Neutrophil (primary cell): ENCODE measurements around the gene TSPAN32.

ENCODE experiments used
- H3K27ac ChIP-seq: fragments of 200-600 bp; sonication (generic); 2 replicates; pipeline ENCODE4 v1.5.1; 2016; ENCODE audit warnings: mild to moderate bottlenecking, moderate library complexity
- H3K27me3 ChIP-seq: fragments of 200-600 bp; sonication (generic); 2 replicates; pipeline ENCODE4 v1.6.0; 2016; ENCODE audit warnings: mild to moderate bottlenecking
- H3K36me3 ChIP-seq: fragments of 200-600 bp; sonication (generic); 2 replicates; pipeline ENCODE4 v1.5.1; 2017
- H3K4me1 ChIP-seq, 2 experiments: fragments of 200-600 bp in 1 of 2; sonication (generic) in 1 of 2; 1 replicate in 1 of 2; 2 replicates in 1 of 2; pipeline versions ENCODE4 v1.5.1 to v1.6.1; 2013 to 2016; ENCODE audit warnings: low read depth in 1 of 2, low read length in 1 of 2, mild to moderate bottlenecking in 1 of 2, moderate library complexity in 1 of 2; ENCODE audit not compliant: control insufficient read depth in 1 of 2, insufficient read depth in 1 of 2
- H3K4me3 ChIP-seq, 2 experiments: fragments of 200-600 bp in 1 of 2; sonication (generic) in 1 of 2; 1 replicate in 1 of 2; 2 replicates in 1 of 2; pipeline ENCODE4 v1.5.1; 2013 to 2016; ENCODE audit warnings: low read depth in 1 of 2, low read length in 1 of 2, mild to moderate bottlenecking in 1 of 2, moderate library complexity in 1 of 2
- H3K9me3 ChIP-seq: fragments of 200-600 bp; sonication (generic); 2 replicates; pipeline ENCODE4 v1.5.1; 2016
- CTCF ChIP-seq: fragments of 200-600 bp; sonication (generic); IDR thresholded peaks from 2 replicates; pipeline ENCODE4 v1.5.1; 2016; ENCODE audit warnings: antibody characterized with exemption

Gene TSPAN32

GRCh38 chr11:2289859-2290258, 12.0 kb upstream of the TSPAN32 start:
- Histone ChIP-seq H3K4me1 (peaks cover 7 to 16% of the 10 kb centered on the region in 2 experiments), H3K27ac (no peak overlapping the region), H3K36me3 (no peaks in the 10 kb centered on the region), H3K27me3 (peaks cover 16% of the 10 kb centered on the region), H3K4me3 (no peak overlapping the region), H3K9me3 (no peaks in the 10 kb centered on the region)
- TF ChIP-seq CTCF, result no peak

- Histone ChIP-seq H3K4me1 (peaks cover 7 to 16% of the 10 kb centered on the region in 2 experiments), H3K36me3 (peaks cover under 1% of the 10 kb centered on the region), H3K27ac (no peak overlapping the region), H3K9me3 (no peaks in the 10 kb centered on the region), H3K4me3 (no peak overlapping the region), H3K27me3 (peaks cover 16% of the 10 kb centered on the region)
- TF ChIP-seq CTCF, result no peak
Measured at GRCh38 chr11:2290351-2290841, 11.4 kb upstream of the TSPAN32 start.

DNA sequence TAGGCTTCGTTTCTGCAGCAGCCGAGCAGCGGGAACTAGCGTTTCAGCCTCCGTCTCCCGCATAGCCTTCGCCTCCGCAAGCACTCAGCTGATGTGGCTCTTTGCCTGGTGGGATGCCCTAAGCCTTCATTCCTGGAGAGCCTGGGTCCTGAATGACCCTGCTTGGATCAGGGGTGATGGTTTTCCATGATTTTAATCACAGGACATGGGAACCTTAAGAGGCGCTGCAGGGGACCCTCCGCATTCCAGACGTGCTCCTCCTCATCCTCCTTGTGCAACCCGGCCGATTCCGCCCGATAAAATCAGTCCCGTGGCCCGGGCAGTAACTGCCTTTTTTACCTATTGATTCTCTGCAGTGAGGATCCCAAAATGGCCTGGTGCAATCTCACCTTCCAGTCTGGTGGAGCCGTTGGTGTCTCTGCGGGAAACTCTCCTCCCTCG, 8.3 kb upstream of the TSPAN32 start:
- TF ChIP-seq CTCF, result no peak
- Histone ChIP-seq H3K9me3 (no peaks in the 10 kb centered on the region), H3K27ac (no peak overlapping the region), H3K27me3 (peaks cover 16% of the 10 kb centered on the region), H3K4me3 (no peak overlapping the region), H3K4me1 (peaks cover 0 to 10% of the 10 kb centered on the region in 2 experiments), H3K36me3 (peaks cover 32% of the 10 kb centered on the region)

- H3K36me3 ChIP-seq, result peaks cover 39% of the 10 kb centered on the region
- H3K27ac ChIP-seq, result peak overlapping the region; percentile 35
- no peak overlapping the region for H3K4me3 ChIP-seq
- peaks cover 2 to 14% of the 10 kb centered on the region in 2 experiments for H3K4me1 ChIP-seq
- no peaks in the 10 kb centered on the region for H3K9me3 ChIP-seq
- peaks cover 15% of the 10 kb centered on the region for H3K27me3 ChIP-seq
- no peak for TF ChIP-seq CTCF
Measured at GRCh38 chr11:2293984-2294925, 7.6 kb upstream of the TSPAN32 start.

- no peak overlapping the region for H3K4me3 ChIP-seq
- H3K36me3 ChIP-seq, result peaks cover 41% of the 10 kb centered on the region
- H3K27ac ChIP-seq, result peak overlapping the region; percentile 35
- H3K27me3 ChIP-seq, result peaks cover 10% of the 10 kb centered on the region
- H3K9me3 ChIP-seq, result no peaks in the 10 kb centered on the region
- H3K4me1 ChIP-seq, result peaks cover 8 to 20% of the 10 kb centered on the region in 2 experiments
- TF ChIP-seq CTCF, result no peak
Measured at GRCh38 chr11:2294926-2295290, 6.9 kb upstream of the TSPAN32 start.
